IPS-15b (cell line): ENCODE results near the gene GALNT18.

Experiments used
- H3K27me3 ChIP-seq: one replicate; pipeline ENCODE4 v1.6.1; 2013; ENCODE audit warnings: low read length; ENCODE audit not compliant: control insufficient read depth, insufficient read depth
- H3K36me3 ChIP-seq: one replicate; pipeline ENCODE4 v1.6.1; 2013; ENCODE audit warnings: low read length; ENCODE audit not compliant: control insufficient read depth, insufficient read depth
- H3K4me1 ChIP-seq: one replicate; pipeline ENCODE4 v1.6.1; 2013; ENCODE audit warnings: mild to moderate bottlenecking, low read length; ENCODE audit not compliant: control insufficient read depth, insufficient read depth
- H3K4me3 ChIP-seq: one replicate; pipeline ENCODE4 v1.5.1; 2013; ENCODE audit warnings: low read depth, low read length
- H3K9ac ChIP-seq: one replicate; pipeline ENCODE4 v1.6.1; 2013; ENCODE audit warnings: low read depth, mild to moderate bottlenecking, low read length
- H3K9me3 ChIP-seq: one replicate; pipeline ENCODE4 v1.6.1; 2013; ENCODE audit warnings: mild to moderate bottlenecking, low read length; ENCODE audit not compliant: control insufficient read depth, insufficient read depth

Gene GALNT18

GRCh38 chr11:11241284-11241683 is 380.5 kb downstream of the GALNT18 start:
- no peak overlapping the region for H3K9ac ChIP-seq
- H3K9me3 ChIP-seq = no peaks in the 10 kb centered on the region
- H3K27me3 ChIP-seq = peaks cover under 1% of the 10 kb centered on the region
- no peaks in the 10 kb centered on the region for H3K36me3 ChIP-seq
- no peak overlapping the region for H3K4me3 ChIP-seq
- peaks cover 20% of the 10 kb centered on the region for H3K4me1 ChIP-seq

DNA sequence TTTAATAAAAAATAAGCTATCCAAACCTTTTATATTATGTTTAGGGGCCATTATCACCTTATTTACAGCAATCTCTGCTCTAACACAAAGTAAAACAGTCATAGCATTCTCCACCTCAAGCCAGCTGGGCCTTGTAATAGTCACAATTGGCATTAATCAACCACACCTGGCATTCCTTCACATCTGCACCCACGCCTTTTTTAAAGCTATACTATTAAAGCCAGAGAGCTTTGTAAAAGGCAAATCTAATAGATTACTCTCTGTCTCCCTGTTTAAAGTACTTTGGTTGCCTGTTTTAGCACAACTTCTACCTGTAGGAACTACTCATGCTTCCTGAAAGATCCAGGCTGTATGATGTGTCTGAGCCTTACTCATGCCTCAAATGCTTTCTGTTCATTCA is 381.8 kb downstream of the GALNT18 start:
- Histone ChIP-seq H3K4me1 (peaks cover 20% of the 10 kb centered on the region), H3K9me3 (no peaks in the 10 kb centered on the region)

DNA sequence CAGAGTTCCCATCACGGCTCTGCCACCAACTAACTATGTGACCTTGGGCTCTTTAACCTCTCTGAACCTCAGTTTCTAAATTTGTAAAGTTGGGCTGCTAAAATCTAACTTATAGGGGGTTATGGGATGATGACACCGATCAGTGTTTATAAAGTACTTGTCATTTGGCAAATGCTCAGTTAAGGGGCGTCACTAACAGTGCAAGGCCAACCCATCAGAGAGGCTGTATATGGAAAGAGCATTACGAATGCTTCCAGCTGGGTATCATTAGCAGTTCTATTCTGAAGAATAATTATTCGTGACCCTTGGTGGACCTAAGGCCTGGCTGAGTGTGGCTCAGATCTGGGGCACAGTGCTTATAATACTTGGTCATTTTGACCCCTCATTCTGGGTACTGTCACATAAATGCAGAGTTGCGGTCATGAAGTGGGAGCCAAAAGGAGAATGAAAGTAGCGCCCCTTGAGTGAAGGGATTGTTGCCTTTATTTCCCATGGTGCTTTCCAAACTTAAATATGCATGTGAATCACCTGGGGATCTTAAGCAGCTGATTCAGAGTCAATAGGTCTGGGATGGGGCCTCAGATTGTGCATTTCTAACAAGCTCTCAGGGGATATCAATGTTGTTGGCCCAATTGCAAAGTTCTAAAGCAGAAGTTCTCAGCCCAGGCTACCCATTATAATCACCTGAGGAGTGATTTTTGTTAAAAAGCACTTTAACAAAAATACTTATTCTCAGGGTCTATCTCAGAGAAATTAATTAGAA is 384.6 kb downstream of the GALNT18 start:
- Histone ChIP-seq H3K9ac (no peak overlapping the region), H3K36me3 (no peaks in the 10 kb centered on the region), H3K4me1 (peaks cover 14% of the 10 kb centered on the region)

More for the DNA sequence above, 381.8 kb downstream of the GALNT18 start:
- Histone ChIP-seq H3K27me3 (no peaks in the 10 kb centered on the region), H3K36me3 (no peaks in the 10 kb centered on the region), H3K9ac (no peak overlapping the region), H3K4me3 (no peak overlapping the region)

DNA sequence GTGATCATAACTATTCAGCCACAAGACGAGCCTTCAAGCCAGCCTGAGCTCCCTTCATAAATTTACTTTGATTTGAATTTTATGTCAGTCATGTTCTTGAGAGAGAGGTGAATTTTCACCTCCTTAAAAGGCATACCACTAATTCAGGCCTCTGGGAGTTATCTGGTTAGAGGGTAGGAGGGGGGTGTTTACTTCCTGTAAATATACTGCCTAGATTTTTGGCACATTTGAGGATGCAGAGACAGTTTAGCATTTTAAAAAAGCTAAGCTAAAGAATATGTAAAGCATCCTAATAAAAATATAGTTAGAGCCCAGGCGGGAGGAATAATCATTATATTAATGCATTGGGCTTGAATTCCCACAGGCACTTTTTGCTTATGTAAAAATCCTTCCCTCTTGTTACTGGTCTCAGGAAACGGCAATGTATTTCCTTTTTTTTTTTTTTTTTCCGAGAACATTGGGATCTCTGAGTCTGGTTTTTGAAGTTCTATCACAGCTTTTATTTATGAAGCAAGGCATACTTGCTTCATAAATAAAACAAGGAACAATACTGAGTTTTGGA is 385.2 kb downstream of the GALNT18 start:
- Histone ChIP-seq H3K4me1 (peaks cover 14% of the 10 kb centered on the region), H3K36me3 (no peaks in the 10 kb centered on the region), H3K9me3 (no peaks in the 10 kb centered on the region), H3K9ac (no peak overlapping the region), H3K27me3 (no peaks in the 10 kb centered on the region), H3K4me3 (no peak overlapping the region)

More for the DNA sequence above, 384.6 kb downstream of the GALNT18 start:
- Histone ChIP-seq H3K4me3 (no peak overlapping the region), H3K9me3 (no peaks in the 10 kb centered on the region), H3K27me3 (no peaks in the 10 kb centered on the region)

GRCh38 chr11:11231763-11232162 is 390.0 kb downstream of the GALNT18 start:
- Histone ChIP-seq H3K27me3 (no peaks in the 10 kb centered on the region), H3K36me3 (no peaks in the 10 kb centered on the region), H3K9ac (no peak overlapping the region), H3K4me1 (peaks cover 5% of the 10 kb centered on the region), H3K9me3 (no peaks in the 10 kb centered on the region), H3K4me3 (no peak overlapping the region)

DNA sequence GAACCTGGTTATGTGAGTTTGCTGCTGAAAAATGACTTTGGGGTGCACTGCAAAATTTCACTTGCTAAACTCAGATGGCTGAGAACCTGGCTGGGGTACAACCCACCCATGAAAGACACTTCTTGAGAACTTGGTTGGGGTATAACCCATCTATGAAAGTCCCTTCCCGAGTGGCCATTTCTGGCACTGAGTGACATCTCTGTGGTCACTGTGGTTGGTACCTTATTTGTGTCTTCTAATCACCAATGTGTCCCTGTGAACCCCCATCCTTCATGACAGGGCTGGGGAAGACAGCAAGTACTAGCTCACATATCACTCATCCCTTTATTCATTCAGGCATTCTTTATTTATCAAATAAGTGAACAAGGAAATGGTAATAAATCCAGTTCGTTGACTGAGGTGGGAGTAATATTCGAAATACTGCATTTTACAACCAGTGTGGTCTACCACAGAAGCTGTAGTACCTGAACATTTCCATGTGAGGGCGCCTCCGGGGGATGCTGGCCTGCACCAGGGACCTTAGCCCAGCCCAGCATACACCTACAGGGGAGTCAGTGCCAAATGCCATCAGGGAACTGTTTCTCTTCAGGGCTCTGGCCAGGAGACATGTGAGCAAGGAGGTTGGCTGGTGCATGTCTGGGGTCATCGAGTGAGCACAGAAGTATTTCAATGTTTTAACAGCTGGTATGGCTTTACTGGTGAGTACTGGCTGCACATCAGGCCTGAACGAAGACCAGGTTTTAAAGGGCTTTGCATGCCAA is 390.8 kb downstream of the GALNT18 start:
- Histone ChIP-seq H3K4me1 (no peaks in the 10 kb centered on the region), H3K9me3 (no peaks in the 10 kb centered on the region), H3K36me3 (no peaks in the 10 kb centered on the region), H3K9ac (no peak overlapping the region), H3K4me3 (no peak overlapping the region), H3K27me3 (no peaks in the 10 kb centered on the region)

DNA sequence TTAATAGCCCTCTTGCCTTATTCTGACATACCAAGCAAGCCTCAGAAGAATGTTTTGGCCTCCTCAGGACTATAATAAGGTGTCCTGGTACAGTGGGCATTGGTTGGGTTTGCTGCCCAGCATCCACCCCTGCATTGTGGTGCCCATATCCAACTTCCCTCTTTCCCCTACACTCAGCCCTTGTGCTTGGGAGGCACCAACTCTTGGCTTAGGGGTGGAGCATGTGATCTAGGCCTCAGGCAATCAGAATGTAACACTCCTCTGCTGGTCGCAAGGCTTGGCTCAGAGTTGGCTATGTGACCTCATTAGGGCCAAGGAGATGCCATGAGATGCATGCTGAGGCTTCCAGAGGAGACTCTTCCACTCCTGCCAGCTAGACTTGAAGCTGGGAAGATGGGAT is 391.7 kb downstream of the GALNT18 start:
- no peaks in the 10 kb centered on the region for H3K27me3 ChIP-seq
- H3K9me3 ChIP-seq = no peaks in the 10 kb centered on the region
- no peaks in the 10 kb centered on the region for H3K4me1 ChIP-seq
- H3K9ac ChIP-seq = no peak overlapping the region
- no peak overlapping the region for H3K4me3 ChIP-seq
- H3K36me3 ChIP-seq = no peaks in the 10 kb centered on the region

DNA sequence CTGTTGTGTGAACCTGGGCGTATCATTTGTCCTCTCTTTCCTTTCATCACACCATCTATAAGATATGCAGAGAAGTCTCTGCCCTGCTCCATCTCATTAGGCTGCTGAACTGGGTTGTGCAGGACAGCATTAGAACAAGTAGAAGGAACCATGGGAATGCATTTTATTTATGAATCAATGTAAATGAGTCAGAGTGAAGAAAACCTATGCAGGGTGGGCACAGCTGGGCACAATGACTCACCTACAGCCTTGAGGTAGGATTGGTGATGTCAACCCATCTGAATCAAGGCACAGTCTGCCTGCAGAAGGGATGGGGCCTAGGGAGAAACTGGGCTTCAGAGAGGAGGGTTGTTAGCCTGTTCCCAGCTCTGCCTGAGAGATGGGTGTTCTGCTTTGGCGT is 392.2 kb downstream of the GALNT18 start:
- H3K27me3 ChIP-seq = no peaks in the 10 kb centered on the region
- no peaks in the 10 kb centered on the region for H3K9me3 ChIP-seq
- no peaks in the 10 kb centered on the region for H3K4me1 ChIP-seq
- H3K9ac ChIP-seq = no peak overlapping the region
- no peak overlapping the region for H3K4me3 ChIP-seq
- no peaks in the 10 kb centered on the region for H3K36me3 ChIP-seq

DNA sequence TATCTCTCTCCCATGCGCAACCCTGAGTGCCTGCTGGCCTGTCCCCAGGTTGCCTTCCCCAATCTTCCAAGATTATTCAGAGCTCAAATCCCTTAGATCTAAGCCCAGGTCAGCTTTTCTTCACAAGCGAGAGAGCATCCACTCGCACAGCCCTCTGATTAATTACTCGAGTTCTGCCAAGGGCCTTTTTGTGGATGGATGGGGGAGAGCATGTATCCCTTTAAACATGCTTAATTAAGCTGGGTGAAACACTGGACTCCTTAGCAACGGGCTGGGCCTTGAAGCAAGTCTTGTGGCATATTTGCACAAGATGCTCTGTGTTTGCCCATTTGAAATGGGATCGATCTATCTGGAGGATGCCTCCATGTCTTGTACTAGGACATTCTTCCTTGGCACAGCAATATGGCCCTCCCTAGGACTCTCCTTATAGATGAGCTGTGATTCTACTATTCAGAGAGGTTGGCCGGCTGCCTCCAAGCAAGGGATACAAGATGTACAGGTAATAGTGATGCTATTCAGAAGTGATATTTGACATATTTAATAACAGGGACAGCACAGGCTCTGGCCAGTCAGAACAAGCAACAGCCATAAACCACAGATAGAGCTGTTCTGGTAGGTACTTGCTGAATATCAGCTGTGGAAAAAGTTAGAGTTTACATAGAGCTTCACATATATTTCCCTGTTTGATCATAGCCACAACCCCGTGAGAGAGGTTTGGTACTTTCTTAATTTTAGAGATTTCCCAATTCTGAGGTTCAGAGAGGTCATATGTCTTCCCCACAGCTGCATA is 394.3 kb downstream of the GALNT18 start:
- Histone ChIP-seq H3K27me3 (no peaks in the 10 kb centered on the region), H3K9ac (no peak overlapping the region), H3K4me1 (no peaks in the 10 kb centered on the region), H3K4me3 (no peak overlapping the region), H3K36me3 (no peaks in the 10 kb centered on the region), H3K9me3 (no peaks in the 10 kb centered on the region)
